GM12878 (cell line): ENCODE measurements around the gene TNFSF4. TPM values are rescaled to one million over a fixed set of nuclear protein-coding genes. Genes with fewer than 3 reads are reported as not detected.

Experiments
- ATAC-seq: fragments of 200-7000 bp; cut with Tn5 transposase; 3 replicates; pipeline ENCODE4 v1.9.1; 2020; ENCODE audit warnings: mild to moderate bottlenecking, moderate library complexity
- BruUV-seq: library from RNA; stranded (reverse); fragments of 400-500 nt; replicated peaks from 2 replicates; lab custom pipeline; 2021; lab: Mats Ljungman, UMichigan
- CTCF ChIA-PET: fragments of 300-600 bp; sonication (Branson Sonifier 250); formaldehyde crosslinking; extraction: SDS; loops from one replicate; lab custom pipeline; 2021; ENCODE audit warnings: inconsistent platforms; lab: Yijun Ruan, JAX
- POLR2A ChIA-PET: fragments of 350-600 bp; formaldehyde crosslinking; extraction: SDS; loops from one replicate; lab custom pipeline; 2021; ENCODE audit warnings: inconsistent platforms; lab: Charles Lee
- RAD21 ChIA-PET: fragments of 300-600 bp; sonication (Branson Sonifier 250); formaldehyde crosslinking; loops from one replicate; lab custom pipeline; 2023; ENCODE audit warnings: antibody characterized with exemption; ENCODE audit not compliant: unreplicated experiment; lab: Charles Lee
- SMC1A ChIA-PET: fragments of 300-600 bp; sonication (Branson Sonifier 250); formaldehyde crosslinking; loops from one replicate; lab custom pipeline; 2023; ENCODE audit not compliant: unreplicated experiment, uncharacterized antibody; lab: Charles Lee
- DNase-seq: peaks from one replicate; pipeline ENCODE4 v3.0.0-alpha.2; 2011; ENCODE audit warnings: low read depth, low spot score
- FAIRE-seq: peaks from 3 replicates; lab custom pipeline; 2011; peaks lifted over from hg19 to GRCh38; lab: Jason Lieb, UNC
- H2AFZ ChIP-seq: 2 replicates; pipeline ENCODE4 v1.6.0; 2011; ENCODE audit warnings: low read depth, low read length, control low read depth; ENCODE audit not compliant: control insufficient read depth
- H3K27ac ChIP-seq: 2 replicates; pipeline ENCODE4 v1.5.1; 2011; ENCODE audit warnings: control low read depth; ENCODE audit not compliant: control insufficient read depth, insufficient read depth
- H3K27me3 ChIP-seq, 2 experiments: replicated peaks in 1 of 2; 2 replicates each; pipeline versions ENCODE4 v1.6.0 to v1.6.1; 2011; ENCODE audit warnings: low read length in 1 of 2; ENCODE audit not compliant: control insufficient read depth in 2 of 2, insufficient read depth in 2 of 2
- H3K36me3 ChIP-seq, 2 experiments: 2 replicates each; pipeline ENCODE4 v1.5.1; 2011; ENCODE audit warnings: low read length in 1 of 2; ENCODE audit not compliant: control insufficient read depth in 2 of 2, insufficient read depth in 2 of 2
- H3K4me1 ChIP-seq: 2 replicates; pipeline ENCODE4 v1.6.1; 2011; ENCODE audit warnings: mild to moderate bottlenecking, low read length, moderate library complexity, mixed read lengths; ENCODE audit not compliant: control insufficient read depth, insufficient read depth
- H3K4me2 ChIP-seq: 2 replicates; pipeline ENCODE4 v1.6.0; 2011; ENCODE audit warnings: control low read depth; ENCODE audit not compliant: control insufficient read depth, insufficient read depth
- H3K4me3 ChIP-seq: fragments of 200-600 bp; sonication (generic); 2 replicates; pipeline ENCODE4 v1.5.1; 2016
- H3K79me2 ChIP-seq: 2 replicates; pipeline ENCODE4 v1.6.0; 2011; ENCODE audit warnings: low read length; ENCODE audit not compliant: control insufficient read depth, insufficient read depth
- H3K9ac ChIP-seq: 2 replicates; pipeline ENCODE4 v1.8.0; 2011; ENCODE audit warnings: low read length, control low read depth, mixed read lengths; ENCODE audit not compliant: control insufficient read depth, insufficient read depth
- H3K9me3 ChIP-seq: replicated peaks from 3 replicates; pipeline ENCODE4 v1.5.1; 2011; ENCODE audit warnings: mild to moderate bottlenecking, low read length; ENCODE audit not compliant: control insufficient read depth, insufficient read depth
- H4K20me1 ChIP-seq: 2 replicates; pipeline ENCODE4 v1.6.0; 2011; ENCODE audit not compliant: control insufficient read depth, insufficient read depth
- E2F8 ChIP-seq: fragments of 450-650 bp; IDR thresholded peaks from 2 replicates; pipeline ENCODE4 v1.6.1; 2018; ENCODE audit warnings: mild to moderate bottlenecking, low read depth, moderate library complexity; ENCODE audit not compliant: partially characterized antibody
- EED ChIP-seq: sonication (generic); IDR thresholded peaks from 2 replicates; pipeline ENCODE4 v1.6.1; 2016; ENCODE audit warnings: antibody characterized with exemption, low read depth
- ETV6 ChIP-seq, 2 experiments: fragments of 450-650 bp in 1 of 2; IDR thresholded peaks in 1 of 2; conservative IDR thresholded peaks in 1 of 2; 2 replicates each; pipeline ENCODE4 v1.6.1; 2014; ENCODE audit warnings: antibody characterized with exemption in 1 of 2, borderline replicate concordance in 1 of 2, low read depth in 1 of 2, mild to moderate bottlenecking in 1 of 2, moderate library complexity in 1 of 2
- HDAC2 ChIP-seq: fragments of 200-600 bp; sonication (generic); IDR thresholded peaks from 2 replicates; pipeline ENCODE4 v1.6.1; 2017
- PAX8 ChIP-seq: fragments of 450-650 bp; IDR thresholded peaks from 2 replicates; pipeline ENCODE4 v1.6.1; 2017; ENCODE audit warnings: mild to moderate bottlenecking, moderate library complexity
- PML ChIP-seq: IDR thresholded peaks from 2 replicates; pipeline ENCODE4 v1.6.1; 2012; ENCODE audit warnings: low read length, inconsistent platforms
- RUNX3 ChIP-seq: IDR thresholded peaks from 2 replicates; pipeline ENCODE4 v1.6.1; 2012; ENCODE audit warnings: low read length, inconsistent platforms
- SIN3A ChIP-seq: IDR thresholded peaks from 2 replicates; pipeline ENCODE4 v1.6.1; 2012; ENCODE audit warnings: low read depth, low read length, improper control_type of control experiment
- SKIL ChIP-seq: fragments of 450-650 bp; IDR thresholded peaks from 2 replicates; pipeline ENCODE4 v1.6.1; 2017; ENCODE audit warnings: mild to moderate bottlenecking, low read depth, inconsistent platforms; ENCODE audit not compliant: poor library complexity, severe bottlenecking
- SMARCA5 ChIP-seq: fragments of 450-650 bp; IDR thresholded peaks from 2 replicates; pipeline ENCODE4 v1.6.1; 2017; ENCODE audit warnings: mild to moderate bottlenecking
- SPI1 ChIP-seq: IDR thresholded peaks from 2 replicates; pipeline ENCODE4 v1.6.1; 2011; ENCODE audit warnings: low read depth, mild to moderate bottlenecking, low read length, moderate library complexity, borderline replicate concordance; ENCODE audit not compliant: insufficient read depth
- STAT1 ChIP-seq: fragments of 450-650 bp; conservative IDR thresholded peaks from 2 replicates; pipeline ENCODE4 v1.6.1; 2014; ENCODE audit warnings: antibody characterized with exemption, mild to moderate bottlenecking
- STAT3 ChIP-seq: IDR thresholded peaks from 2 replicates; pipeline ENCODE4 v1.6.1; 2011; ENCODE audit warnings: low read depth, low read length, improper control_type of control experiment
- ZBED1 ChIP-seq: IDR thresholded peaks from 2 replicates; pipeline ENCODE4 v1.6.1; 2016; ENCODE audit warnings: borderline replicate concordance
- ZSCAN29 ChIP-seq: fragments of 450-650 bp; IDR thresholded peaks from 2 replicates; pipeline ENCODE4 v1.6.1; 2017; ENCODE audit warnings: mild to moderate bottlenecking, moderate library complexity
- in situ Hi-C: fragments of 300-500 bp; cut with MboI; formaldehyde crosslinking; loops from 9 replicates; pipeline ENCODE4 v1.14.3; 2018; ENCODE audit warnings: mixed read lengths
- intact Hi-C: fragments of 100-400 bp; cut with micrococcal nuclease; formaldehyde crosslinking; loops from one replicate; pipeline ENCODE4 v1.14.2; 2022; ENCODE audit not compliant: unreplicated experiment
- polyA plus RNA-seq, 11 experiments: library from polyadenylated mRNA; depleted of rRNA in 4 of 11; unstranded in 6 of 11; stranded (reverse) in 5 of 11; fragments of >200 nt; fragmentation: Nextera tagmentation in 4 of 11; fragmentation: Illumina TruSeq in 1 of 11; extraction: Ambion mirVana in 4 of 11; extraction: Trizol in 1 of 11; gene quantifications; 1 replicate in 1 of 11; 2 replicates in 10 of 11; pipeline versions ENCODE4 v1.2.1 to v1.2.3, GENCODE V29; 2011 to 2016; ENCODE audit warnings: inconsistent platforms in 2 of 11, missing spikeins in 2 of 11, low read depth in 1 of 11
- total RNA-seq, 4 experiments: library from RNA; depleted of rRNA in 3 of 4; stranded (reverse); fragments of >200 nt in 3 of 4; fragmentation: Illumina TruSeq in 1 of 4; extraction: Trizol in 1 of 4; gene quantifications; 2 replicates each; pipeline versions ENCODE4 v1.2.1 to v1.2.3, GENCODE V29; 2013 to 2021

The TNFSF4 gene
- total and polyA plus RNA-seq, 10 of the 15 experiments (the other 5 are each of a cell fraction or from before 2014, with no cell fraction given), result 8.1 to 31.0 (median 12.9) TPM

DNA sequence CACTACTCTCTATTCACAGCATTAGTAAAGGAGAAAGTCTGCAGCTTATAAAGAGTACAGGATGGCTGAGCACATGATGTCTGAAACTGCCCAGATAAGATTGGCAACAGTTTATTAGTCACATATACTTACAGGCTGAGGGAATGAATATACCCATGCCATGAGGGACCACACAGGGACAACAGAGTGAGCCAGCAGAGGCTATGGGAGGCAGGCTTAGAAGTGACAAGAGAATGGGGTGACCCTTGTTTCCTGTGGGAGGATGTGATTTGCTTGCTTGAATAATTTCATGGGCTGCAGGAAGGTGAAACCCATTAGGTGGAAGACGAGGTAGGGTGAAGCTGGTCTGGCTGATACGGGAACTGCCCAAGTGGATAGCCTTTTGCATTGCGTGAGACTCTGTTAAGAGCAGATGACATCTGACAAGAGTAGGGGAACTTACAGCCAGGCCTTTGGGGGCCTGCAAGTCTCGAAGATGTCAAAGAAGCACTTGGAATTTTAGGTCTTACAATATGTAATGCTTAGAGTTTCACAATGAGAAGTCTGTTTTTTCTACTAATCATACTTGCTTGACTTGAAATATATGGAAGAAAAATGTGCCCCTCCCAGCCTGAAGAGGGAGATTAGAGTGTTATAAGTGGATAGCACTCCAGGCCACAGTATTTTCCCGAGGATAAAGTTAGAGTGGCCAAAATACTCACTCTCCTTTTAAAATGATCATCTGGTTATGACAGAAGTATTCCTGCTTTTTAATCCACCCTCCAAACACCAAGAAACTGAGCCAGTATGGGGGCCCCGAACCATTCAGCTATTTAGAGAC is 34.6 kb upstream of the TNFSF4 start (continued):
- no peak for TF ChIP-seq SPI1
- TF ChIP-seq EED, result peak; percentile 54
- TF ChIP-seq ZBED1, result no peak
- TF ChIP-seq RUNX3, result peak; percentile 53; the same call in 1 of the 2 replicates
- TF ChIP-seq STAT3, result no peak
- TF ChIP-seq SMARCA5, result no peak

DNA sequence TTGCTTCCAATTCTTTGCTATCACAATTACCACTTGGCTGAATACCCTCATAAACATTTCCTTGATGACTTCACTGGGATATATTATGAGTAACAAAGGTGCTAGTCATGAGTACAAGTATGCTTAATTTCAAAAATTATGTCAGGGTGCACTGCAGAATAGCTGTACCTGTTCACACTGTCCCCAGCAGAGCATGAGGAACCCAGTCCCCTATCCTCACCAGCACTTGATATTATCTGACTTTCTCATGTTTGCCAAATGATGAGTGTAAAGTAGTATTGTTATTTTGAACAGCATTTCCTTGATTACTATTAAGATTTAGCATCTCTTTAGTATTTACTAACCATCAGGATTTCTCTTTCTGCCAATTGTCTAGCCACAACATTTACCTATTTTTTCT is 33.5 kb upstream of the TNFSF4 start:
- ChIA-PET RAD21 (no interaction called here), SMC1A (no interaction called here), POLR2A (no interaction called here), CTCF (no interaction called here)
- no peak for DNase-seq
- H3K4me1 ChIP-seq, result no peaks in the 10 kb centered on the region; the same call in 1 of the 2 replicates
- no peaks in the 10 kb centered on the region for H4K20me1 ChIP-seq
- H3K79me2 ChIP-seq, result no peaks in the 10 kb centered on the region
- H3K27ac ChIP-seq, result no peak overlapping the region
- H2AFZ ChIP-seq, result no peak overlapping the region
- in situ Hi-C loops, result no loop called here
- no TSS peak for BruUV-seq
- no peak overlapping the region for H3K9ac ChIP-seq
- intact Hi-C loops, result no loop called here
- H3K27me3 ChIP-seq, result no peaks in the 10 kb centered on the region
- no peak overlapping the region for H3K4me3 ChIP-seq
- H3K9me3 ChIP-seq, result peaks cover 14% of the 10 kb centered on the region
- no peak overlapping the region for H3K4me2 ChIP-seq
- no peak for ATAC-seq
- FAIRE-seq, result no peak
- H3K36me3 ChIP-seq, result no peaks in the 10 kb centered on the region
- TF ChIP-seq HDAC2 (no peak), PAX8 (no peak), ZSCAN29 (no peak), ETV6 (conservative IDR thresholded peaks at IDR 0.05 in 1 of 2, IDR thresholded peaks at IDR 0.05 in 1 of 2; ENCODE audit: borderline replicate concordance in 1 of 2, low read depth in 1 of 2) (no peak), STAT1 (no peak), PML (no peak), E2F8 (no peak), SKIL (no peak), SIN3A (no peak), SPI1 (no peak)
